ENCODE data around the gene SLCO2B1. TPM values are rescaled to one million over a fixed set of nuclear protein-coding genes. Genes with fewer than 3 reads are reported as not detected.

The SLCO2B1 gene
- total RNA-seq, 1 experiment from 2014 or later: not detected

DNA sequence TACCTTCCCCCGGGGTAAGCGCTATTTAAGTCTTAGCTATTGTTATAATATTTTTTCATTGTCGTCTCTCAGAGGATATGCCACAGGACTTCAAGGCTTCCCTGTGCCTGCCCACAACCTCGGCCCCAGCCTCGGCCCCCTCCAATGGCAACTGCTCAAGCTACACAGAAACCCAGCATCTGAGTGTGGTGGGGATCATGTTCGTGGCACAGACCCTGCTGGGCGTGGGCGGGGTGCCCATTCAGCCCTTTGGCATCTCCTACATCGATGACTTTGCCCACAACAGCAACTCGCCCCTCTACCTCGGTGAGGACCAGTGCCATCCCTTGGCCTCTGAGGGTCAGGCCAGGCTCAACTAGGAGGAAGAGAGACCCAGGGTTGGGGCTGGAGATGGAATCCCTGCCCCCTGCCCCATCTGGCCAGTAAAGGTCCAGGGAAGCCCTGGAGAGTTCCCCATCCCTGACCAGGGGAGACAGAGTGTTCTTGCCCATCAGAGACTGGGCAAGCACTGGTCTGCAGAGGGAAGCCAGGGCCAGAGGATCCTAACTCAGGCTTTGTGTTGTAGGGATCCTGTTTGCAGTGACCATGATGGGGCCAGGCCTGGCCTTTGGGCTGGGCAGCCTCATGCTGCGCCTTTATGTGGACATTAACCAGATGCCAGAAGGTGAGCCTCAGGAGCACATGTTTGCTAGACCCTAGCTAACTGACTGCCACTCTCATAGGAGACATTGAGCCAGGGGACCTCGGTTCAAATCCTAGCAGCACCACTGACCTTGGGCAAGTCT lies 18.4 kb downstream of the SLCO2B1 start:
- TF ChIP-seq, protein P1, sequence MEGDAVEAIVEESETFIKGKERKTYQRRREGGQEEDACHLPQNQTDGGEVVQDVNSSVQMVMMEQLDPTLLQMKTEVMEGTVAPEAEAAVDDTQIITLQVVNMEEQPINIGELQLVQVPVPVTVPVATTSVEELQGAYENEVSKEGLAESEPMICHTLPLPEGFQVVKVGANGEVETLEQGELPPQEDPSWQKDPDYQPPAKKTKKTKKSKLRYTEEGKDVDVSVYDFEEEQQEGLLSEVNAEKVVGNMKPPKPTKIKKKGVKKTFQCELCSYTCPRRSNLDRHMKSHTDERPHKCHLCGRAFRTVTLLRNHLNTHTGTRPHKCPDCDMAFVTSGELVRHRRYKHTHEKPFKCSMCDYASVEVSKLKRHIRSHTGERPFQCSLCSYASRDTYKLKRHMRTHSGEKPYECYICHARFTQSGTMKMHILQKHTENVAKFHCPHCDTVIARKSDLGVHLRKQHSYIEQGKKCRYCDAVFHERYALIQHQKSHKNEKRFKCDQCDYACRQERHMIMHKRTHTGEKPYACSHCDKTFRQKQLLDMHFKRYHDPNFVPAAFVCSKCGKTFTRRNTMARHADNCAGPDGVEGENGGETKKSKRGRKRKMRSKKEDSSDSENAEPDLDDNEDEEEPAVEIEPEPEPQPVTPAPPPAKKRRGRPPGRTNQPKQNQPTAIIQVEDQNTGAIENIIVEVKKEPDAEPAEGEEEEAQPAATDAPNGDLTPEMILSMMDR (conservative IDR thresholded peaks at IDR 0.05): no peak
- Histone ChIP-seq H3K27me3 (ENCODE audit: insufficient read depth, low read length) (no peaks in the 10 kb centered on the region), H4K5ac (ENCODE audit: insufficient read length, low read depth, low read length) (no peak overlapping the region), H3K27ac (ENCODE audit: insufficient read length, low read depth, low read length) (no peak overlapping the region), H3K9ac (ENCODE audit: extremely low read depth, insufficient read length, low read length) (no peak overlapping the region), H2BK5ac (ENCODE audit: insufficient read length, low read length) (no peak overlapping the region), H4K91ac (ENCODE audit: insufficient read length, low read depth, low read length) (no peak overlapping the region), H3K79me2 (ENCODE audit: insufficient read depth, low read length) (no peaks in the 10 kb centered on the region), H2BK15ac (ENCODE audit: low read depth, low read length) (no peak overlapping the region), H3K9me3 (ENCODE audit: control insufficient read depth, low read depth, low read length) (no peaks in the 10 kb centered on the region), H4K20me1 (ENCODE audit: control insufficient read depth, insufficient read depth, insufficient read length) (no peaks in the 10 kb centered on the region), H3K4me1 (ENCODE audit: insufficient read depth, low read length) (no peaks in the 10 kb centered on the region; the same call in 1 of the 2 replicates), H3K79me1 (ENCODE audit: insufficient read depth, low read depth, low read length, poor library complexity, severe bottlenecking) (no peaks in the 10 kb centered on the region), H2BK12ac (ENCODE audit: insufficient read length, low read depth, low read length) (no peak overlapping the region), H3K23ac (ENCODE audit: insufficient read length, low read depth, low read length) (no peak overlapping the region), H2BK20ac (ENCODE audit: low read depth, low read length, poor library complexity, severe bottlenecking) (no peak overlapping the region), H2BK120ac (ENCODE audit: low read depth, low read length, poor library complexity, severe bottlenecking) (no peak overlapping the region), H3K18ac (ENCODE audit: insufficient read length, low read depth, low read length) (no peak overlapping the region), H4K8ac (replicated peaks; ENCODE audit: insufficient read length, low read depth, low read length) (no peak overlapping the region), H3K23me2 (ENCODE audit: insufficient read length, low read depth, low read length, poor library complexity, severe bottlenecking) (no peaks in the 10 kb centered on the region), H3K14ac (ENCODE audit: insufficient read depth, low read length) (no peak overlapping the region; the same call in 1 of the 2 replicates), H3K56ac (ENCODE audit: insufficient read length, low read depth, low read length) (no peak overlapping the region), H3K4ac (ENCODE audit: low read depth, low read length) (no peak overlapping the region), H3T11ph (ENCODE audit: low read length) (no peak overlapping the region), H2AK5ac (ENCODE audit: insufficient read length, low read length) (no peak overlapping the region), H3K4me2 (ENCODE audit: insufficient read depth, insufficient read length, low read length) (no peak overlapping the region), H2AFZ (ENCODE audit: low read length) (no peak overlapping the region)
- no peak overlapping the region for H3K4me3 Mint-ChIP-seq
- H3K27ac Mint-ChIP-seq: no peak overlapping the region
- no peak for DNase-seq
- no CpG with 5 or more reads among the region's 13 CpGs for WGBS (ENCODE audit: extremely low coverage, insufficient read length, low lambda C conversion rate)
- no peaks in the 10 kb centered on the region for H3K9me3 Mint-ChIP-seq
- H3K4me1 Mint-ChIP-seq: peaks cover 7 to 11% of the 10 kb centered on the region in 2 experiments; a peak in 3 of 4 replicates
- H3K27me3 Mint-ChIP-seq (ENCODE audit: low read depth): peaks cover 2% of the 10 kb centered on the region; the same call in 1 of the 2 replicates
- H3K36me3 Mint-ChIP-seq (ENCODE audit: insufficient read depth in 1 of 3, low read depth in 3 of 3): no peaks in the 10 kb centered on the region

Measured in H9 (cell line).